ENCODE measurements around the gene YWHAG.

DNA sequence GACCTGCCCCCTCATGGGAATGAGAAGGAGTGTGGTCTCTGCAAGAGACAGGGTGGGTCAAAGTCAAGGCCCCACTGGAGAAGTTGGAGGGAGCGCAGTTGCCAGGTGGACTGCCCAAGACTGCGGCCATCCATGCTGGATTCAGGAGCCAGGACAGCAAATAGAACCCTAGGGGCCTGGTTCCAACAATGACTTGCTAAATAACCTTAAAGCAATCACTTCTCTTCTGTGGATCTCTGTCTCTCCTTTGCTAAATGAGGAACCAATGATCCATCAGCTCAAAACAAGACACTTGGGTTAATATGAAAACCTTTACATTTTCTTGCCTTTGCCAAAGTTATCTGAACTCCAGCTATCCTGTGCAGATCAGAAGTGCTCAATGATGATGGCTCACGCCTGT is 12.6 kb upstream of the YWHAG start:
- TF ChIP-seq, protein P1, sequence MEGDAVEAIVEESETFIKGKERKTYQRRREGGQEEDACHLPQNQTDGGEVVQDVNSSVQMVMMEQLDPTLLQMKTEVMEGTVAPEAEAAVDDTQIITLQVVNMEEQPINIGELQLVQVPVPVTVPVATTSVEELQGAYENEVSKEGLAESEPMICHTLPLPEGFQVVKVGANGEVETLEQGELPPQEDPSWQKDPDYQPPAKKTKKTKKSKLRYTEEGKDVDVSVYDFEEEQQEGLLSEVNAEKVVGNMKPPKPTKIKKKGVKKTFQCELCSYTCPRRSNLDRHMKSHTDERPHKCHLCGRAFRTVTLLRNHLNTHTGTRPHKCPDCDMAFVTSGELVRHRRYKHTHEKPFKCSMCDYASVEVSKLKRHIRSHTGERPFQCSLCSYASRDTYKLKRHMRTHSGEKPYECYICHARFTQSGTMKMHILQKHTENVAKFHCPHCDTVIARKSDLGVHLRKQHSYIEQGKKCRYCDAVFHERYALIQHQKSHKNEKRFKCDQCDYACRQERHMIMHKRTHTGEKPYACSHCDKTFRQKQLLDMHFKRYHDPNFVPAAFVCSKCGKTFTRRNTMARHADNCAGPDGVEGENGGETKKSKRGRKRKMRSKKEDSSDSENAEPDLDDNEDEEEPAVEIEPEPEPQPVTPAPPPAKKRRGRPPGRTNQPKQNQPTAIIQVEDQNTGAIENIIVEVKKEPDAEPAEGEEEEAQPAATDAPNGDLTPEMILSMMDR (conservative IDR thresholded peaks at IDR 0.05 in 1 of 2, IDR thresholded peaks at IDR 0.05 in 1 of 2; ENCODE audit: extremely low read depth in 1 of 2, insufficient read depth in 1 of 2, low read depth in 1 of 2, low read length in 2 of 2): no peak
- no peak for TF ChIP-seq EZH2 (IDR thresholded peaks at IDR 0.05; ENCODE audit: borderline replicate concordance, low read length)
